Endothelial cell (in vitro differentiated cells): Measurements from ENCODE around the gene NOD2. TPM values are rescaled to one million over a fixed set of nuclear protein-coding genes. Genes with fewer than 3 reads are reported as not detected.

ENCODE experiments used
- DNase-seq: peaks from one replicate; pipeline ENCODE4 v3.0.0; 2021; ENCODE audit warnings: low spot score
- H3K27ac Mint-ChIP-seq: one replicate; pipeline ENCODE4 v1.8.0; 2021; ENCODE audit warnings: mixed read lengths, inconsistent platforms; ENCODE audit not compliant: unreplicated experiment
- H3K27me3 Mint-ChIP-seq: one replicate; pipeline ENCODE4 v1.8.0; 2021; ENCODE audit warnings: mild to moderate bottlenecking, moderate library complexity, mixed read lengths, inconsistent platforms; ENCODE audit not compliant: unreplicated experiment
- H3K36me3 Mint-ChIP-seq: one replicate; pipeline ENCODE4 v1.8.0; 2021; ENCODE audit warnings: mild to moderate bottlenecking, low read depth, mixed read lengths, inconsistent platforms; ENCODE audit not compliant: unreplicated experiment
- H3K4me1 Mint-ChIP-seq: one replicate; pipeline ENCODE4 v1.8.0; 2021; ENCODE audit warnings: mild to moderate bottlenecking, mixed read lengths, inconsistent platforms; ENCODE audit not compliant: unreplicated experiment
- H3K4me3 Mint-ChIP-seq: one replicate; pipeline ENCODE4 v1.8.0; 2021; ENCODE audit warnings: mild to moderate bottlenecking, mixed read lengths, inconsistent platforms; ENCODE audit not compliant: unreplicated experiment
- H3K9me3 Mint-ChIP-seq: one replicate; pipeline ENCODE4 v1.8.0; 2021; ENCODE audit warnings: mixed read lengths, inconsistent platforms; ENCODE audit not compliant: unreplicated experiment
- CTCF ChIP-seq: fragments of 200-600 bp; sonication (generic); IDR thresholded peaks from one replicate; pipeline ENCODE4 v1.5.0; 2021; ENCODE audit warnings: antibody characterized with exemption; ENCODE audit not compliant: unreplicated experiment
- total RNA-seq: library from RNA; stranded (reverse); fragmentation: NEBNext Ultra II Directional; extraction: Animal tissue kit (Norgen Biotek cat#: 25700); gene quantifications from one replicate; pipeline ENCODE4 v1.2.1, GENCODE V29; 2021; ENCODE audit not compliant: unreplicated experiment

Gene NOD2
- total RNA-seq, 1 donor from 2014 or later, result 0.51 TPM

GRCh38 chr16:50659806-50660205, 33.6 kb upstream of the NOD2 start:
- Mint-ChIP-seq H3K4me3 (no peak overlapping the region), H3K27ac (no peak overlapping the region), H3K27me3 (no peaks in the 10 kb centered on the region), H3K9me3 (no peaks in the 10 kb centered on the region), H3K4me1 (no peaks in the 10 kb centered on the region), H3K36me3 (peaks cover 3% of the 10 kb centered on the region)
- DNase-seq, result no peak
- no peak for TF ChIP-seq CTCF

GRCh38 chr16:50662306-50662940, 31.0 kb upstream of the NOD2 start:
- no peaks in the 10 kb centered on the region for H3K9me3 Mint-ChIP-seq

GRCh38 chr16:50664270-50664669, 29.1 kb upstream of the NOD2 start:
- no peak for TF ChIP-seq CTCF
- DNase-seq, result no peak
- no peaks in the 10 kb centered on the region for H3K9me3 Mint-ChIP-seq

More at GRCh38 chr16:50662306-50662940, 31.0 kb upstream of the NOD2 start:
- no peaks in the 10 kb centered on the region for H3K4me1 Mint-ChIP-seq
- peaks cover 5% of the 10 kb centered on the region for H3K36me3 Mint-ChIP-seq
- H3K27ac Mint-ChIP-seq, result no peak overlapping the region
- H3K27me3 Mint-ChIP-seq, result no peaks in the 10 kb centered on the region
- H3K4me3 Mint-ChIP-seq, result no peak overlapping the region
- no peak for TF ChIP-seq CTCF
- DNase-seq, result no peak

GRCh38 chr16:50665128-50665878, 28.1 kb upstream of the NOD2 start:
- TF ChIP-seq CTCF, result peak; percentile 95
- Mint-ChIP-seq H3K9me3 (no peaks in the 10 kb centered on the region), H3K4me1 (peaks cover 15% of the 10 kb centered on the region), H3K27me3 (peaks cover 8% of the 10 kb centered on the region), H3K4me3 (no peak overlapping the region), H3K36me3 (peaks cover 5% of the 10 kb centered on the region), H3K27ac (no peak overlapping the region)
- DNase-seq, result peak; percentile 96

More at GRCh38 chr16:50664270-50664669, 29.1 kb upstream of the NOD2 start:
- peaks cover 14% of the 10 kb centered on the region for H3K4me1 Mint-ChIP-seq
- H3K27ac Mint-ChIP-seq, result no peak overlapping the region
- H3K36me3 Mint-ChIP-seq, result peaks cover 5% of the 10 kb centered on the region
- H3K4me3 Mint-ChIP-seq, result no peak overlapping the region
- peaks cover 7% of the 10 kb centered on the region for H3K27me3 Mint-ChIP-seq
